OCI-LY7 (cell line): ENCODE measurements around the gene ZNF280A.

Experiments
- EZH2phosphoT487 ChIP-seq: fragments of 200-600 bp; sonication (generic); IDR thresholded peaks from 2 replicates; pipeline ENCODE4 v1.6.1; 2018; ENCODE audit warnings: low read depth, borderline replicate concordance, mild to moderate bottlenecking, mixed run types, antibody characterized with exemption, low read length, moderate library complexity, mixed read lengths
- TF ChIP-seq, protein P1 (sequence below): fragments of 200-600 bp; sonication (generic); conservative IDR thresholded peaks from 2 replicates; pipeline ENCODE4 v1.5.1; 2014; ENCODE audit warnings: mild to moderate bottlenecking, antibody characterized with exemption, low read length, moderate library complexity, mixed read lengths

DNA sequence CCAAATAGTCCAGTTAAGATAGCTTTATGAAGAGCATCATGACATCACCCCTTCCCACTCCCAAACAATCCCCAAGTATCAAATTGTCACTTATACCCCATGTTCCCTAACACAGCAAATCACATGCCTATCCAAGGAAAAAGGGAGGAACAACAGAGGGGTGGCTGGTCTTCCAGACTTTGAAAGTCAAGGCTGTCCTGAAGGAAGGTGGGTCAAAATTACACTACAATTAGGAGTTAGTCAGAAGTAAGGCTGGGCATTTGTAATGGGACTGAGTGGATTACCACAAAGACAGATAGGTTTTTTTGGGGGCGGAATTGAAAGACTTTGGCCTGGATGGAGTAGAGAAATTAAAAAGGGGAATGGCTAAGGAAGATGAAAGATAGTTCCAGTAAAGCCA is 33.1 kb upstream of the ZNF280A start:
- TF ChIP-seq, protein P1, sequence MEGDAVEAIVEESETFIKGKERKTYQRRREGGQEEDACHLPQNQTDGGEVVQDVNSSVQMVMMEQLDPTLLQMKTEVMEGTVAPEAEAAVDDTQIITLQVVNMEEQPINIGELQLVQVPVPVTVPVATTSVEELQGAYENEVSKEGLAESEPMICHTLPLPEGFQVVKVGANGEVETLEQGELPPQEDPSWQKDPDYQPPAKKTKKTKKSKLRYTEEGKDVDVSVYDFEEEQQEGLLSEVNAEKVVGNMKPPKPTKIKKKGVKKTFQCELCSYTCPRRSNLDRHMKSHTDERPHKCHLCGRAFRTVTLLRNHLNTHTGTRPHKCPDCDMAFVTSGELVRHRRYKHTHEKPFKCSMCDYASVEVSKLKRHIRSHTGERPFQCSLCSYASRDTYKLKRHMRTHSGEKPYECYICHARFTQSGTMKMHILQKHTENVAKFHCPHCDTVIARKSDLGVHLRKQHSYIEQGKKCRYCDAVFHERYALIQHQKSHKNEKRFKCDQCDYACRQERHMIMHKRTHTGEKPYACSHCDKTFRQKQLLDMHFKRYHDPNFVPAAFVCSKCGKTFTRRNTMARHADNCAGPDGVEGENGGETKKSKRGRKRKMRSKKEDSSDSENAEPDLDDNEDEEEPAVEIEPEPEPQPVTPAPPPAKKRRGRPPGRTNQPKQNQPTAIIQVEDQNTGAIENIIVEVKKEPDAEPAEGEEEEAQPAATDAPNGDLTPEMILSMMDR = no peak
- no peak for TF ChIP-seq EZH2phosphoT487
